Left ventricle myocardium inferior (tissue), 1 donor: ENCODE results near the gene DUOXA2. TPM values are rescaled to one million over a fixed set of nuclear protein-coding genes. Genes with fewer than 3 reads are reported as not detected.

ENCODE experiments used
- DNase-seq: peaks from one replicate; pipeline ENCODE4 v3.0.0-alpha.2; 2020
- H3K27ac ChIP-seq: fragments of 200-600 bp; replicated peaks from 2 replicates; pipeline ENCODE4 v1.8.0; 2021
- H3K27me3 ChIP-seq: fragments of 200-600 bp; 2 replicates; pipeline ENCODE4 v1.8.0; 2021; ENCODE audit warnings: low read depth
- H3K36me3 ChIP-seq: fragments of 200-600 bp; 2 replicates; pipeline ENCODE4 v1.8.0; 2021
- H3K4me1 ChIP-seq: fragments of 200-600 bp; 2 replicates; pipeline ENCODE4 v1.8.0; 2021
- H3K4me3 ChIP-seq: fragments of 200-600 bp; 2 replicates; pipeline ENCODE4 v1.8.0; 2021; ENCODE audit warnings: mild to moderate bottlenecking, moderate library complexity
- H3K9me3 ChIP-seq: fragments of 200-600 bp; replicated peaks from 2 replicates; pipeline ENCODE4 v1.8.0; 2021
- CTCF ChIP-seq: fragments of 200-600 bp; IDR thresholded peaks from 2 replicates; pipeline ENCODE4 v1.8.0; 2021; ENCODE audit warnings: antibody characterized with exemption, mild to moderate bottlenecking, borderline replicate concordance
- intact Hi-C: fragments of 100-400 bp; cut with micrococcal nuclease; formaldehyde crosslinking; loops from one replicate; pipeline ENCODE4 v1.11.0; 2022
- total RNA-seq: library from RNA; stranded (reverse); fragmentation: NEBNext Ultra II Directional; extraction: Animal tissue kit (Norgen Biotek cat#: 25700); gene quantifications from one replicate; pipeline ENCODE4 v1.2.1, GENCODE V29; 2021
- donor health status: DM: no; HTN: yes; CAD: no; lungs with severe emphysema.

The DUOXA2 gene
- total RNA-seq, 1 donor from 2014 or later: not detected

GRCh38 chr15:45115312-45115820 lies 1.2 kb downstream of the DUOXA2 start:
- H3K4me1 ChIP-seq: peaks cover 46% of the 10 kb centered on the region
- no peaks in the 10 kb centered on the region for H3K36me3 ChIP-seq
- H3K27me3 ChIP-seq: peaks cover 90% of the 10 kb centered on the region
- H3K4me3 ChIP-seq: no peak overlapping the region
- no peaks in the 10 kb centered on the region for H3K9me3 ChIP-seq
- TF ChIP-seq CTCF: no peak
- DNase-seq: no peak
- intact Hi-C loops: no loop called here
- H3K27ac ChIP-seq: no peak overlapping the region

DNA sequence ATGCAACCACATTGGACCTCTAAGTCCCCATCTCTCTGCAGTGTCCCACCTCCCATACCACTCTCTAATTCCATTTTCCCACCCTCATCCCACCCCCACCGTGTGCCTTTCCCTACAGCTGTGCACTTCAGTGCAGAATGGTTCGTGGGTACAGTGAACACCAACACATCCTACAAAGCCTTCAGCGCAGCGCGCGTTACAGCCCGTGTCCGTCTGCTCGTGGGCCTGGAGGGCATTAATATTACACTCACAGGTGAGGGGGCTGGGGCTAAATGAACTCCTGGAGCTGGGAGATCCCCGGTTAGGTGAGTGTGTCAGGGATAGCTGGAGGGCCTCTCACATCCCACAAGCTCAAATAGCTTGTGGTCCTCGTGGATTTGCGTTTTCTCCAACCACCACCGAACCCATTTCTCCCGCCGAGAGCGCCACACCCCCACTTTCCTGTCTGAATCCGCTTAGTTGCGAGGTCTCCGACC lies 1.9 kb downstream of the DUOXA2 start:
- no peak for DNase-seq
- no peak overlapping the region for H3K27ac ChIP-seq
- no peaks in the 10 kb centered on the region for H3K9me3 ChIP-seq
- H3K27me3 ChIP-seq: peaks cover 93% of the 10 kb centered on the region
- intact Hi-C loops: no loop called here
- peaks cover 46% of the 10 kb centered on the region for H3K4me1 ChIP-seq
- no peak overlapping the region for H3K4me3 ChIP-seq
- no peak for TF ChIP-seq CTCF
- H3K36me3 ChIP-seq: no peaks in the 10 kb centered on the region

DNA sequence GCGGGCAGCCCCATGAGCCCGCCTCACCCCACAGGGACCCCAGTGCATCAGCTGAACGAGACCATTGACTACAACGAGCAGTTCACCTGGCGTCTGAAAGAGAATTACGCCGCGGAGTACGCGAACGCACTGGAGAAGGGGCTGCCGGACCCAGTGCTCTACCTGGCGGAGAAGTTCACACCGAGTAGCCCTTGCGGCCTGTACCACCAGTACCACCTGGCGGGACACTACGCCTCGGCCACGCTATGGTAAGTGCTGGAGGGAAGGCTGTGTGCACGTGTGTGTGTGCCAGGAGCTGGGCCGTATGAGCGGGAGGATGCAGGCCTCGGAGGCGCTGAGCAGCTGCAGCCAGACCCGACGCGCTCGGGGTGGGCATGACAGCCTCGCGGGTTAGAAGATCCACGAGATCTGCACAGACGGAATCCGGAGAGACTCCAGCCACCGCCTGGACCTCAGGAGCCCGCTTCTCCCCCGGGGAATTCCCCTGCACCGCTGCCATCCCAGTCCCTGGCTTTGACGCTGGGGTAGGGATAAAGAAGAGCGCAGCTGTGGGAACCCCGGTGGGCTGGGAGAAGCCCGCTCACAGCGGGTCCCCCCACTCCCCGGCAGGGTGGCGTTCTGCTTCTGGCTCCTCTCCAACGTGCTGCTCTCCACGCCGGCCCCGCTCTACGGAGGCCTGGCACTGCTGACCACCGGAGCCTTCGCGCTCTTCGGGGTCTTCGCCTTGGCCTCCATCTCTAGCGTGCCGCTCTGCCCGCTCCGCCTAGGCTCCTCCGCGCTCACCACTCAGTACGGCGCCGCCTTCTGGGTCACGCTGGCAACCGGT lies 2.6 kb downstream of the DUOXA2 start:
- Histone ChIP-seq H3K36me3 (no peaks in the 10 kb centered on the region), H3K4me1 (peaks cover 46% of the 10 kb centered on the region), H3K27ac (no peak overlapping the region), H3K27me3 (peaks cover 94% of the 10 kb centered on the region), H3K9me3 (no peaks in the 10 kb centered on the region), H3K4me3 (peak overlapping the region; percentile 36)
- intact Hi-C loops: no loop called here
- DNase-seq: no peak
- no peak for TF ChIP-seq CTCF

GRCh38 chr15:45117308-45118130 lies 3.4 kb downstream of the DUOXA2 start:
- Histone ChIP-seq H3K27me3 (peaks cover 94% of the 10 kb centered on the region), H3K27ac (no peak overlapping the region), H3K36me3 (no peaks in the 10 kb centered on the region), H3K4me1 (peaks cover 39% of the 10 kb centered on the region), H3K9me3 (no peaks in the 10 kb centered on the region), H3K4me3 (peak overlapping the region; percentile 54)
- no peak for DNase-seq
- intact Hi-C loops: no loop called here
- TF ChIP-seq CTCF: no peak

GRCh38 chr15:45118131-45118588 lies 4.0 kb downstream of the DUOXA2 start:
- Histone ChIP-seq H3K4me3 (peak overlapping the region; percentile 54), H3K9me3 (no peaks in the 10 kb centered on the region), H3K27ac (no peak overlapping the region), H3K36me3 (no peaks in the 10 kb centered on the region), H3K27me3 (peaks cover 94% of the 10 kb centered on the region), H3K4me1 (peaks cover 32% of the 10 kb centered on the region)
- peak; percentile 83 for DNase-seq
- intact Hi-C loops: no loop called here
- TF ChIP-seq CTCF: peak; percentile 98
